Measurements from ENCODE around the gene FRMD4B. TPM values are rescaled to one million over a fixed set of nuclear protein-coding genes. Genes with fewer than 3 reads are reported as not detected.

Gene FRMD4B
- total RNA-seq, 4 donors from 2014 or later: 39.5 to 71.0 (median 56.0) TPM

DNA sequence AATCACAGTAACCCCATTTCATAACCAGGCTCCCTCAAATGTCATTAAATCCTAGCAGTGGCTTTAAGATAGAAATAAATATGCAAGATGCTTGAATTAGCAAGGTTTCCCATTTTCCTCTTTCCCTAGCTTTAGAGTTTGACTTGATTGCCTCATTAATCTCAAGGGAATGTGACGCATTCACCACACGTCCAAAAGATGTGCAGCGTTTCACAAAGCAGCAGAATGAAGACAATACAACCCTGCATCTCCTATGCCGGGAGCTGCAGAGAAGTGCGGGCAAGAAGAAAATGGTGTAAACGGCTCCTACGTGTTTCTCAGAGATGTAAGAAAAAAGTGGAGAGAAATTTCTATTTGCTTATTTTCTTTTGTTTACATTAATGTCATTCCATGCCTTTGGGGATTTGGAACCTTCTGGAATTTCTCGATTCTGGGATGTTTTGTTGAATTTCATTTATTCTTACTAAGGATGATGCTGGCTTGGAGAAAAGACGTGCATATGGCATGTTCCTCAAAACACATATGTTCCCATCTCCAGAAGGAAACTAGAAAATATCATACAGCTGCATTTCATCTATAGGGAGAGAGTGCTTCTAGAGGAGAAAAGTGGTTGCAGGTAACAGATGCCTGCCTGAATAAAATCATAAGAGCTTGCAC is 27.8 kb upstream of the FRMD4B start:
- ATAC-seq (ENCODE audit: low FRiP score) (no peak), DNase-seq (ENCODE audit: low spot score) (no peak)
- no peak for TF ChIP-seq CTCF (IDR thresholded peaks at IDR 0.05)

- no peak for ATAC-seq (ENCODE audit: low FRiP score)
- TF ChIP-seq CTCF (IDR thresholded peaks at IDR 0.05): no peak
- no peak for DNase-seq (ENCODE audit: low spot score)
Measured at GRCh38 chr3:69411346-69411745, 25.5 kb upstream of the FRMD4B start.

- peak in 1 of 3 donors; percentile 60 for TF ChIP-seq CTCF (IDR thresholded peaks at IDR 0.05)
- peak; percentile 45 for DNase-seq (ENCODE audit: low spot score)
- ATAC-seq (ENCODE audit: low FRiP score): peak; percentile 57
Measured at GRCh38 chr3:69410301-69410700, 24.4 kb upstream of the FRMD4B start.

- no peak for DNase-seq (ENCODE audit: low spot score)
- TF ChIP-seq CTCF (IDR thresholded peaks at IDR 0.05): no peak
- ATAC-seq (ENCODE audit: low FRiP score): no peak
Measured at GRCh38 chr3:69409831-69410230, 23.9 kb upstream of the FRMD4B start.

- DNase-seq (ENCODE audit: low spot score) (no peak), ATAC-seq (ENCODE audit: low FRiP score) (no peak)
- TF ChIP-seq CTCF (IDR thresholded peaks at IDR 0.05): no peak
Measured at GRCh38 chr3:69409011-69409410, 23.1 kb upstream of the FRMD4B start.

- DNase-seq (ENCODE audit: low spot score): no peak
- no peak for TF ChIP-seq CTCF (IDR thresholded peaks at IDR 0.05)
- no peak for ATAC-seq (ENCODE audit: low FRiP score)
Measured at GRCh38 chr3:69408542-69408941, 22.7 kb upstream of the FRMD4B start.

DNA sequence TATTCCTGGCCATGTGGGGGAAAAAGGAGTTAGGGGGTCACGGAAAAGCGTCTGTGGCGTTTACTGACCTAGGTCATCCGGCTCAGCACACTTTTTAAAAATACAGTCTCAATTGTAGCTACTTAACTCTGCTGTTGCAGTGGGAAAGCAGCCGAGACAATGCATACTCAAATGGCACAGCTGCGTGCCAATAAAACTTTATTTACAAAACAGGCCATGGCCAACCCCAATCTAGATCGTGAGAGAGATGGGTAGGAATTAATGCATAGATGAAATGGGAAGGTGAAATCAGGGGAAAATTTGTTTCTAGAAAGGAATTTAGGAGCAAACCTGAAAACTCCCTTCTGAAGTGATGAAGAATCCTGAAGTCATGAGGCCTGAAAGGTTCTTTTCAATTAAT is 22.0 kb upstream of the FRMD4B start:
- ATAC-seq (ENCODE audit: low FRiP score) (no peak), DNase-seq (ENCODE audit: low spot score) (no peak)
- no peak for TF ChIP-seq CTCF (IDR thresholded peaks at IDR 0.05)

All from omental fat pad (tissue), 4 donors.